Measurements from ENCODE around the gene GDI1. TPM values are rescaled to one million over a fixed set of nuclear protein-coding genes. Genes with fewer than 3 reads are reported as not detected.

The GDI1 gene
- total and polyA plus RNA-seq, 2 donors (not counting 1 experiment from before 2014, with no cell fraction given) = 199 to 311 TPM

GRCh38 chrX:154452823-154453222, 15.9 kb downstream of the GDI1 start:
- Histone ChIP-seq H3K4me1 (ENCODE audit: control insufficient read depth in 2 of 2, insufficient read depth in 2 of 2, low read length in 2 of 2) (peaks cover 0 to 6% of the 10 kb centered on the region in 2 donors), H3K27me3 (replicated peaks in 1 of 4; ENCODE audit: control extremely low read depth in 1 of 4, control insufficient read depth in 3 of 4, insufficient read depth in 4 of 4, low read length in 3 of 4) (no peaks in the 10 kb centered on the region), H3K9ac (ENCODE audit: low read length) (no peak overlapping the region), H3K79me2 (ENCODE audit: control insufficient read depth, insufficient read depth, low read length) (no peaks in the 10 kb centered on the region), H3K4me3 (ENCODE audit: control extremely low read depth in 1 of 5, extremely low read depth in 1 of 5, insufficient read depth in 1 of 5, low read depth in 2 of 5, low read length in 4 of 5) (no peak overlapping the region), H3K36me3 (replicated peaks in 1 of 2; ENCODE audit: control extremely low read depth in 1 of 2, control insufficient read depth in 1 of 2, extremely low read depth in 1 of 2, insufficient read depth in 2 of 2, low read length in 1 of 2) (peaks cover 0 to 4% of the 10 kb centered on the region in 2 experiments), H3K9me3 (ENCODE audit: control extremely low read depth in 1 of 3, control insufficient read depth in 2 of 3, insufficient read depth in 1 of 3, low read length in 2 of 3) (no peaks in the 10 kb centered on the region), H2AFZ (ENCODE audit: insufficient read depth, low read depth, low read length, poor library complexity, severe bottlenecking) (no peak overlapping the region), H3K27ac (ENCODE audit: low read length in 2 of 2) (no peak overlapping the region), H4K20me1 (ENCODE audit: control insufficient read depth, insufficient read depth, low read length, poor library complexity, severe bottlenecking) (no peaks in the 10 kb centered on the region), H3K4me2 (replicated peaks; ENCODE audit: low read depth, low read length, poor library complexity, severe bottlenecking) (no peak overlapping the region)
- DNase-seq = no peak
- CTCF ChIA-PET = no interaction called here
- H3K27ac Mint-ChIP-seq = no peak overlapping the region
- H3K9me3 Mint-ChIP-seq (ENCODE audit: insufficient read depth) = no peaks in the 10 kb centered on the region
- TF ChIP-seq CTCF (IDR thresholded peaks at IDR 0.05) = no peak
- no peak for TF ChIP-seq EZH2 (IDR thresholded peaks at IDR 0.05; ENCODE audit: borderline replicate concordance, insufficient read depth, low read depth, low read length, poor library complexity, severe bottlenecking)
- 100% methylated on average over 2 of the region's 9 CpGs for WGBS (ENCODE audit: insufficient coverage)
- intact Hi-C loops (cut with micrococcal nuclease) = no loop called here
- POLR2A ChIA-PET = no interaction called here
- peaks cover 3% of the 10 kb centered on the region for H3K4me1 Mint-ChIP-seq
- ATAC-seq (ENCODE audit: low read depth) = no peak
- H3K27me3 Mint-ChIP-seq = no peaks in the 10 kb centered on the region
- H3K4me3 Mint-ChIP-seq = no peak overlapping the region

- H3K9me3 Mint-ChIP-seq (ENCODE audit: insufficient read depth) = no peaks in the 10 kb centered on the region
- intact Hi-C loops (cut with micrococcal nuclease) = loop anchor here (1.0 to 5.0 kb wide), 4 partner anchors 29 to 60 kb away; partner anchors contain the start of genes ATP6AP1, FAM3A, SLC10A3 and TAFAZZIN
- H3K36me3 ChIP-seq (replicated peaks in 1 of 2; ENCODE audit: control extremely low read depth in 1 of 2, control insufficient read depth in 1 of 2, extremely low read depth in 1 of 2, insufficient read depth in 2 of 2, low read length in 1 of 2) = peaks cover 0 to 5% of the 10 kb centered on the region in 2 experiments
- peak overlapping the region; percentile 24 to 66 for H3K27ac ChIP-seq (ENCODE audit: low read length in 2 of 2)
- H3K27ac Mint-ChIP-seq = peak overlapping the region; percentile 96
- peaks cover 6 to 18% of the 10 kb centered on the region in 2 donors for H3K4me1 ChIP-seq (ENCODE audit: control insufficient read depth in 2 of 2, insufficient read depth in 2 of 2, low read length in 2 of 2)
- H3K27me3 Mint-ChIP-seq = no peaks in the 10 kb centered on the region
- TF ChIP-seq EZH2 (IDR thresholded peaks at IDR 0.05; ENCODE audit: borderline replicate concordance, insufficient read depth, low read depth, low read length, poor library complexity, severe bottlenecking) (no peak), CTCF (IDR thresholded peaks at IDR 0.05) (no peak)
- H3K4me3 Mint-ChIP-seq = peak overlapping the region; percentile 95
- DNase-seq = peak; percentile 86
- ChIA-PET CTCF (interaction anchor here (2.5 kb wide), 1 partner anchor 32 kb away, joined by 8 read pairs; the partner anchor contains the start of gene SLC10A3), POLR2A (interaction anchor here (1.0 to 2.2 kb wide), 5 partner anchors 14 to 58 kb away, joined by 4 to 7 read pairs (median 5); partner anchors contain the start of genes LAGE3 and TAFAZZIN)
- H3K79me2 ChIP-seq (ENCODE audit: control insufficient read depth, insufficient read depth, low read length) = peaks cover 22% of the 10 kb centered on the region
- ATAC-seq (ENCODE audit: low read depth) = peak; percentile 75
- H3K9ac ChIP-seq (ENCODE audit: low read length) = peak overlapping the region; percentile 64
- H3K4me2 ChIP-seq (replicated peaks; ENCODE audit: low read depth, low read length, poor library complexity, severe bottlenecking) = peak overlapping the region; percentile 85
- H2AFZ ChIP-seq (ENCODE audit: insufficient read depth, low read depth, low read length, poor library complexity, severe bottlenecking) = peak overlapping the region; percentile 68
- WGBS (ENCODE audit: insufficient coverage) = 5% methylated on average over 59 of the region's 65 CpGs
- peak overlapping the region; percentile 23 to 69 (median 52) for H3K4me3 ChIP-seq (ENCODE audit: control extremely low read depth in 1 of 5, extremely low read depth in 1 of 5, insufficient read depth in 1 of 5, low read depth in 2 of 5, low read length in 4 of 5)
- no peaks in the 10 kb centered on the region for H3K9me3 ChIP-seq (ENCODE audit: control extremely low read depth in 1 of 3, control insufficient read depth in 2 of 3, insufficient read depth in 1 of 3, low read length in 2 of 3)
- H4K20me1 ChIP-seq (ENCODE audit: control insufficient read depth, insufficient read depth, low read length, poor library complexity, severe bottlenecking) = no peaks in the 10 kb centered on the region
- no peaks in the 10 kb centered on the region for H3K27me3 ChIP-seq (replicated peaks in 1 of 4; ENCODE audit: control extremely low read depth in 1 of 4, control insufficient read depth in 3 of 4, insufficient read depth in 4 of 4, low read length in 3 of 4)
- peaks cover 14% of the 10 kb centered on the region for H3K4me1 Mint-ChIP-seq
Measured at GRCh38 chrX:154457491-154458115, 20.6 kb downstream of the GDI1 start.

Measured in B cell (primary cell).